CD1c-positive myeloid dendritic cell (primary cell): ENCODE measurements around the gene ZXDC.

ENCODE experiments used
- DNase-seq: peaks from one replicate; pipeline ENCODE4 v3.0.0-alpha.2; 2016; ENCODE audit errors: extremely low spot score

The ZXDC gene

GRCh38 chr3:126510308-126510910, 34.7 kb upstream of the ZXDC start:
- DNase-seq = no peak

GRCh38 chr3:126509597-126510307, 34.1 kb upstream of the ZXDC start:
- DNase-seq = no peak

GRCh38 chr3:126508564-126508964, 32.9 kb upstream of the ZXDC start:
- no peak for DNase-seq

GRCh38 chr3:126507886-126508285, 32.2 kb upstream of the ZXDC start:
- no peak for DNase-seq

GRCh38 chr3:126503701-126504100, 28.0 kb upstream of the ZXDC start:
- DNase-seq = no peak

- DNase-seq = no peak
Measured at GRCh38 chr3:126502656-126503055, 27.0 kb upstream of the ZXDC start.

GRCh38 chr3:126501736-126502135, 26.0 kb upstream of the ZXDC start:
- DNase-seq = no peak

GRCh38 chr3:126501054-126501453, 25.4 kb upstream of the ZXDC start:
- DNase-seq = no peak

GRCh38 chr3:126500016-126500415, 24.3 kb upstream of the ZXDC start:
- no peak for DNase-seq

- no peak for DNase-seq
Measured at GRCh38 chr3:126499401-126499800, 23.7 kb upstream of the ZXDC start.

- no peak for DNase-seq
Measured at GRCh38 chr3:126498929-126499328, 23.2 kb upstream of the ZXDC start.

GRCh38 chr3:126498461-126498860, 22.8 kb upstream of the ZXDC start:
- no peak for DNase-seq

- no peak for DNase-seq
Measured at GRCh38 chr3:126497956-126498355, 22.3 kb upstream of the ZXDC start.

- DNase-seq = no peak
Measured at GRCh38 chr3:126496894-126497850, 21.5 kb upstream of the ZXDC start.

GRCh38 chr3:126495786-126496185, 20.1 kb upstream of the ZXDC start:
- DNase-seq = no peak

GRCh38 chr3:126494970-126495230, 19.2 kb upstream of the ZXDC start:
- no peak for DNase-seq

- DNase-seq = no peak
Measured at GRCh38 chr3:126494204-126494969, 18.7 kb upstream of the ZXDC start.

- DNase-seq = no peak
Measured at GRCh38 chr3:126493739-126494138, 18.0 kb upstream of the ZXDC start.

- DNase-seq = no peak
Measured at GRCh38 chr3:126493051-126493450, 17.4 kb upstream of the ZXDC start.

GRCh38 chr3:126491221-126492013, 15.7 kb upstream of the ZXDC start:
- peak; percentile 29 for DNase-seq

GRCh38 chr3:126490619-126491018, 14.9 kb upstream of the ZXDC start:
- no peak for DNase-seq
